Neural cell (in vitro differentiated cells): ENCODE measurements around the gene AGBL3. TPM values are rescaled to one million over a fixed set of nuclear protein-coding genes. Genes with fewer than 3 reads are reported as not detected.

Experiments
- H2AFZ ChIP-seq: fragments of 200-600, 300-800 bp; sonication (generic), shearing (Covaris generic); 2 replicates; pipeline ENCODE4 v1.6.0; 2014; ENCODE audit warnings: low read depth, mild to moderate bottlenecking, antibody characterized with exemption, low read length, moderate library complexity
- H3F3A ChIP-seq: fragments of 200-600 bp; shearing (Covaris generic); 2 replicates; pipeline ENCODE4 v1.6.1; 2016; ENCODE audit warnings: mild to moderate bottlenecking, moderate library complexity, mixed read lengths, antibody characterized with exemption, low read length; ENCODE audit not compliant: insufficient read depth, poor library complexity, severe bottlenecking
- H3K27ac ChIP-seq: fragments of 200-600, 300-800 bp; sonication (generic), shearing (Covaris generic); 2 replicates; pipeline ENCODE4 v1.5.1; 2014; ENCODE audit warnings: mild to moderate bottlenecking, low read length, moderate library complexity
- H3K27me3 ChIP-seq: fragments of 300-800, 200-600 bp; sonication (generic), shearing (Covaris generic); 2 replicates; pipeline ENCODE4 v1.6.0; 2014; ENCODE audit warnings: mild to moderate bottlenecking, low read depth, low read length, moderate library complexity; ENCODE audit not compliant: insufficient read depth
- H3K36me3 ChIP-seq: fragments of 300-800, 200-600 bp; sonication (generic), shearing (Covaris generic); 2 replicates; pipeline ENCODE4 v1.5.1; 2014; ENCODE audit warnings: mild to moderate bottlenecking, antibody characterized with exemption, low read length, moderate library complexity; ENCODE audit not compliant: insufficient read depth
- H3K4me2 ChIP-seq: fragments of 300-800, 200-600 bp; sonication (generic), shearing (Covaris generic); 2 replicates; pipeline ENCODE4 v1.6.0; 2014; ENCODE audit warnings: mild to moderate bottlenecking, low read length
- H3K4me3 ChIP-seq: fragments of 300-800, 200-600 bp; sonication (generic), shearing (Covaris generic); 2 replicates; pipeline ENCODE4 v1.5.1; 2014; ENCODE audit warnings: mild to moderate bottlenecking, low read length, moderate library complexity
- H3K79me2 ChIP-seq: fragments of 200-600 bp; shearing (Covaris generic); replicated peaks from 2 replicates; pipeline ENCODE4 v1.6.0; 2014; ENCODE audit warnings: mild to moderate bottlenecking, low read length, moderate library complexity; ENCODE audit not compliant: insufficient read depth
- H3K9ac ChIP-seq: fragments of 300-800, 200-600 bp; sonication (generic), shearing (Covaris generic); 2 replicates; pipeline ENCODE4 v1.6.1; 2016; ENCODE audit warnings: mild to moderate bottlenecking, low read length, mixed read lengths
- H3K9me2 ChIP-seq: fragments of 200-600 bp; shearing (Covaris generic); 2 replicates; pipeline ENCODE4 v1.6.1; 2016; ENCODE audit warnings: mild to moderate bottlenecking, low read length, mixed read lengths; ENCODE audit not compliant: insufficient read depth
- H3K9me3 ChIP-seq: fragments of 200-600, 300-800 bp; sonication (generic), shearing (Covaris generic); 2 replicates; pipeline ENCODE4 v1.6.1; 2016; ENCODE audit warnings: mild to moderate bottlenecking, mixed run types, low read length, moderate library complexity, mixed read lengths
- H4K20me1 ChIP-seq: fragments of 200-600 bp; shearing (Covaris generic); 2 replicates; pipeline ENCODE4 v1.6.1; 2016; ENCODE audit warnings: mild to moderate bottlenecking, mixed run types; ENCODE audit not compliant: insufficient read depth
- CTCF ChIP-seq: fragments of 450-650 bp; IDR thresholded peaks from 2 replicates; pipeline ENCODE4 v1.5.1; 2014; ENCODE audit warnings: antibody characterized with exemption, mild to moderate bottlenecking, moderate library complexity; ENCODE audit not compliant: poor library complexity, severe bottlenecking
- EP300 ChIP-seq: fragments of 450-650 bp; conservative IDR thresholded peaks from 2 replicates; pipeline ENCODE4 v1.6.1; 2014; ENCODE audit warnings: antibody characterized with exemption, mild to moderate bottlenecking, moderate library complexity; ENCODE audit not compliant: poor library complexity, severe bottlenecking
- EZH2 ChIP-seq: fragments of 200-600, 300-800 bp; shearing (Covaris generic), sonication (generic); IDR thresholded peaks from 2 replicates; pipeline ENCODE4 v1.6.1; 2014; ENCODE audit warnings: antibody characterized with exemption, low read length, borderline replicate concordance, mild to moderate bottlenecking; ENCODE audit not compliant: insufficient read depth, poor library complexity, severe bottlenecking
- MXI1 ChIP-seq: fragments of 450-650 bp; conservative IDR thresholded peaks from 2 replicates; pipeline ENCODE4 v1.6.1; 2014; ENCODE audit warnings: antibody characterized with exemption, mild to moderate bottlenecking; ENCODE audit not compliant: poor library complexity, severe bottlenecking
- POLR2AphosphoS5 ChIP-seq: IDR thresholded peaks from 2 replicates; pipeline ENCODE4 v1.6.1; 2012
- RAD21 ChIP-seq: fragments of 450-650 bp; conservative IDR thresholded peaks from 2 replicates; pipeline ENCODE4 v1.6.1; 2014; ENCODE audit warnings: antibody characterized with exemption, mild to moderate bottlenecking, moderate library complexity
- REST ChIP-seq: IDR thresholded peaks from 2 replicates; pipeline ENCODE4 v1.6.1; 2012; ENCODE audit warnings: borderline replicate concordance
- SMC3 ChIP-seq: fragments of 450-650 bp; conservative IDR thresholded peaks from 2 replicates; pipeline ENCODE4 v1.6.1; 2014; ENCODE audit warnings: antibody characterized with exemption, mild to moderate bottlenecking, moderate library complexity; ENCODE audit not compliant: poor library complexity
- TAF1 ChIP-seq: IDR thresholded peaks from 2 replicates; pipeline ENCODE4 v1.6.1; 2012; ENCODE audit warnings: low read depth
- polyA plus RNA-seq: library from polyadenylated mRNA; depleted of rRNA; stranded (reverse); fragments of >200 nt; gene quantifications from 2 replicates; pipeline ENCODE4 v1.2.3, GENCODE V29; 2014

The AGBL3 gene
- polyA plus RNA-seq, 1 donor from 2014 or later = 9.5 TPM

GRCh38 chr7:135147341-135147898 is 161.1 kb downstream of the AGBL3 start:
- no peaks in the 10 kb centered on the region for H3F3A ChIP-seq
- H3K79me2 ChIP-seq = no peaks in the 10 kb centered on the region
- no peak for TF ChIP-seq TAF1
- TF ChIP-seq POLR2AphosphoS5 = no peak
- TF ChIP-seq REST = no peak
- no peak for TF ChIP-seq MXI1
- TF ChIP-seq RAD21 = no peak
- TF ChIP-seq CTCF = no peak
- TF ChIP-seq EZH2 = no peak
- TF ChIP-seq SMC3 = no peak
- TF ChIP-seq EP300 = no peak
- no peak overlapping the region for H3K9ac ChIP-seq
- H3K9me3 ChIP-seq = no peaks in the 10 kb centered on the region
- H3K27me3 ChIP-seq = no peaks in the 10 kb centered on the region
- no peaks in the 10 kb centered on the region for H3K9me2 ChIP-seq
- no peak overlapping the region for H3K4me3 ChIP-seq
- H3K4me2 ChIP-seq = no peak overlapping the region
- no peak overlapping the region for H3K27ac ChIP-seq
- H2AFZ ChIP-seq = no peak overlapping the region
- no peaks in the 10 kb centered on the region for H4K20me1 ChIP-seq
- H3K36me3 ChIP-seq = no peaks in the 10 kb centered on the region

GRCh38 chr7:135147899-135148721 is 161.8 kb downstream of the AGBL3 start, which contains the start of gene TMEM140:
Gene TMEM140 (plus strand): TSS chr7:135148072. CDS start chr7:135164442, 16,370 bp downstream.
- Histone ChIP-seq H3K27ac (no peak within 1 kb of the TSS), H3K9ac (no peak within 1 kb of the TSS), H3K9me2 (no peaks in the 10 kb centered on the region), H3K4me2 (no peak within 1 kb of the TSS), H3K36me3 (no peaks in the 10 kb centered on the region), H3K79me2 (no peaks in the 10 kb centered on the region), H3K4me3 (no peak within 1 kb of the TSS), H3K27me3 (no peaks in the 10 kb centered on the region), H3K9me3 (no peaks in the 10 kb centered on the region), H4K20me1 (no peaks in the 10 kb centered on the region), H3F3A (no peaks in the 10 kb centered on the region), H2AFZ (no peak within 1 kb of the TSS)
- TF ChIP-seq CTCF (no peak), MXI1 (no peak), REST (no peak), TAF1 (no peak), POLR2AphosphoS5 (no peak), EP300 (no peak), SMC3 (no peak)
